GM18498 (cell line): ENCODE results near the gene MROH7.
"Not testable (repeated sequence)": the region's sequence is repeated elsewhere in the genome, so short reads cannot be mapped to it uniquely, and the experiment has no call there.

ENCODE experiments used
- ATAC-seq: cut with Tn5 transposase; IDR thresholded peaks from one replicate; pipeline ENCODE4 v1.9.1; 2021; ENCODE audit warnings: mild to moderate bottlenecking, moderate library complexity; ENCODE audit not compliant: unreplicated experiment

The MROH7 gene

DNA sequence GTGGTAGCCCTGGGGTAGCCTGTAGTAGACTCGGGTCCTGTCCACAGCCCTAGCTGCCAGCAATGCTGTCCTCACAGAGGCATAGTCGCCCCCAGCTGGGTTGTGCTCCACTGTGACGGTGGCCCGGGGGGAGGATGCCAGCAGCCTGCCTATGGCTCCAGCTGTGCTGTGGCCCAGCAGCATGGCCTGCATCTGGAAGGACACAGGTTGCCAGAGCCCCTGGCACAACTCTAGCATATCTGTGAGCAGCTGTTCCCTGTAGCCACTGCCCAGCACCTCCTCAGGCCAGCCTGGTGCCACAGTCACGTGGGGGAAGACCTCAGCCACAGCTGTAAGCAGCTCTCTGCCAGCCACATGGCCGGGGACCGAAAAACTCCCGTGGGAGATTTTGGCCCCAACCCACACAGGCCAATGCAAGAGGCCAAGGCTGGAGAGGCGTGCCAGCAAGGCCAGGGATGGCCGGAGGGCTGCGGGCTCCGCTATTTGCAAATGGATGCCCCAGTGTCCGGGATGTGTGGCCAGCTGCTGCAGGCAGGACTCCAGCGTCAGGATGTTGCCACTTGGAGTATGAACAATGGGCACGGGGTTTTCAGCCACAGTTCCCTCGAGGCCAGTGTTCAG is 32.2 kb upstream of the MROH7 start:
- no peak for ATAC-seq

DNA sequence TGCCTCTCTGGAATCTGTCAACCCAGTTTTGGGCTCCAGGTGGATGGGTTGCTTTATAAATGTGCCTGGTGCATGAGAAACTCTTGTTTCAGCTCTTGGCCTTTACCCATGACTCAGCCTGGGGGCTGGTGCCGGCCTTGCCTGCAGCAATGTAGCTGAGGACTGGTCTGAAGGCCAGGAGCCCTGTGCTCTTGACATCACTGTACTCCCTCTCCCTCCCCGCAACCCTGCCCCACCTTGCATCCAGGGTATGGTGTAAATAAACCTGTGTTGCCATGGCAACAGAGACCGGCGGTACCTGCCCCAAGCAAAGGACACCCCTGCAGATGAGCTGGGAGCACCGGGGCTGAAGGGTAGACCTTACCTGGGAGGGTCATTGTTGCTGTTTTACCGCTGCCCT is 31.5 kb upstream of the MROH7 start:
- no peak for ATAC-seq

GRCh38 chr1:54610601-54611580 is 30.7 kb upstream of the MROH7 start:
- no peak for ATAC-seq

GRCh38 chr1:54611621-54612020 is 30.0 kb upstream of the MROH7 start:
- no peak for ATAC-seq

DNA sequence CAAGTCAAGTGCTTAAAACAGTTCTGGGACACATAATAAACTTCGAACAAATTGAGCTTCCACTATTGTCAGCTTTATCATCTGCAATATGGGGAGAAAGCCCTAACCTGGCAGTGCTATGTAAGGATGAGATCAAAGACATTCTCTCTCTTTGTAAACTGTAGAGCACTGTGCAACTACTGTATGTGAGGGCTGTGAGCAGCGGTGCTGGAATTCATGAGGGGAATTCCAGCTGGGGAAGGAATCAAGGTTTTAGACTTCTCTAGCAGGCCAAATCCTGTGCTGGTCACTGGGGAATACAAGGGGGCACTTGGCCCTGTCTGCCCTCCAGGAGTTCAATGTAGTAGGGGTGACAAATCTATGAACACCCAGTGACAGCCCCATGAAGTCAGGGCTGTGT is 27.6 kb upstream of the MROH7 start:
- no peak for ATAC-seq

- no peak for ATAC-seq
Observed at GRCh38 chr1:54614563-54614962, 27.0 kb upstream of the MROH7 start.

DNA sequence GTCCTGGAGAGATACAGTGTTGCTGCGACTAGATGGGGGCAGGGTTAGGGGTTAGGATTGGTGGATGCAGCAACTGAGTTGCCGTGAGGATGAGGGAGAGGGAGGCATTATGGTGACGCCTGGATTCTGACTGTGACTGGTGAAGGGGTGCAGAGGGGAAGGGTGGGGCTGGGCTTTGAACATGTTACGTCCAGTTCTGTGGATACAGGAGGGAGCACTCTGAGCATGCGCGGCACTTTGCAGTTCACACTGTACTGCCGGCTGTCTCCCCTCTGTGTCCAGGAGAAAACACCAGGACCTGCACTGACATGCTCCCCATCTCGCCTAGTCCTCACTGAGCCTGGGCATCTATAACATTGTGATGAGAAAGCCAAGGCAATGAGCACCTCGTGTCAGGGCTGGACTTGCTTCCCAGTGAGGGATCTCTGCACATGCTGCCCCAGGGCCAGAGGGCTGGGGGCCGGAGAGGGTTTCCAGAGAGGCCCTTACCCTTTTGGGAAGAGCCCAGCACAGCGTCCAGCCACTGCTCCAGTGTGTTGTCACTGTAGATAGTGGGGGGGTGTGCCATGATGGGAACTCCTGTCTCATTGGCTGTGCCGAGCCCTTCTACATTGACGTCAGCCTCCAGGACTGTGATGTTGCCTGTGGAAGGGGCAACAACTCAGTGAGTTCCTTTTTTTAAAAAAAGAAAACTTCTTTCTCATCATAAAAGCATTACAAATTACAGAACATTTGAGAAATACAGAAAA is 25.9 kb upstream of the MROH7 start:
- ATAC-seq = no peak

- no peak for ATAC-seq
Observed at GRCh38 chr1:54619749-54620148, 21.8 kb upstream of the MROH7 start.

DNA sequence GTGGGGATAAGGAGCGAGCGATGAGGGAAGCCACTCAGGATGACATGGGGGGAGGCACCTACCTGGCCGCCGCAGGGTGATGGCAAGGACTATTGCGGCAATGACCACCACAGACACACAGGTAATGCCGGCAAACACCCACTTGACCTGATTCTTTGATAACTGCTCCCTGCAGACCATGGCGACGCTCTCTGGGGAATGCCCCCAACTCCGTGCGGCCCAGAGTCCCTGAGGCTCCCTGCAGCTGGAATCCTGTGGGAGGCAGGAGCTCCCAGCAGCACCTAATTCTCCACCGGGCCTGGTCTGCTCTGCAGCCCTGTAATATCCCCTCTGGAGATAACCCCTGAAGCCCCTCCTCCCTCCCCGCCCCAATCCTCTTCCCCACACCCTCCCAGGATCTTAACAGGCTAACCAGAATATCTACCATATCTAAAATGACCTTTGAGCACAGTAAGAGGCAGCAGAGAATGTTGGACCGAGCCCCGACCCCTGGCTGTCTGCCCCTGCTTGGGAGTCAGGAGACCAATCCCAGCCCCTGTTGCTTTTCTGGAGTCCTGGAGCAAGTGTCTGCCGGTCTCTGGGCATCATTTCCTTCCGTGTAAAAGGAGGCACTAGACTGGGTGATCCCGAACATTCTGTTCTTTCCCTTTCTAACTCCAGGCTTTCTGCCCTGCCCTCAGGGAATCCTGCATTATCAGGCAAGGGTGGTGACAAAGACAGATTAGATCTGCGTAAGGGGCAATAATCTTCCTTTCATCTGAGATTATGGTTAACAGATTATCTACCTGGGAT is 18.2 kb upstream of the MROH7 start, which contains the start of gene FAM151A:
TSS of gene FAM151A (minus strand) at position 310 of the 792 bp plus-strand sequence. CDS start at position 180, 130 bp downstream.
- ATAC-seq = no peak

DNA sequence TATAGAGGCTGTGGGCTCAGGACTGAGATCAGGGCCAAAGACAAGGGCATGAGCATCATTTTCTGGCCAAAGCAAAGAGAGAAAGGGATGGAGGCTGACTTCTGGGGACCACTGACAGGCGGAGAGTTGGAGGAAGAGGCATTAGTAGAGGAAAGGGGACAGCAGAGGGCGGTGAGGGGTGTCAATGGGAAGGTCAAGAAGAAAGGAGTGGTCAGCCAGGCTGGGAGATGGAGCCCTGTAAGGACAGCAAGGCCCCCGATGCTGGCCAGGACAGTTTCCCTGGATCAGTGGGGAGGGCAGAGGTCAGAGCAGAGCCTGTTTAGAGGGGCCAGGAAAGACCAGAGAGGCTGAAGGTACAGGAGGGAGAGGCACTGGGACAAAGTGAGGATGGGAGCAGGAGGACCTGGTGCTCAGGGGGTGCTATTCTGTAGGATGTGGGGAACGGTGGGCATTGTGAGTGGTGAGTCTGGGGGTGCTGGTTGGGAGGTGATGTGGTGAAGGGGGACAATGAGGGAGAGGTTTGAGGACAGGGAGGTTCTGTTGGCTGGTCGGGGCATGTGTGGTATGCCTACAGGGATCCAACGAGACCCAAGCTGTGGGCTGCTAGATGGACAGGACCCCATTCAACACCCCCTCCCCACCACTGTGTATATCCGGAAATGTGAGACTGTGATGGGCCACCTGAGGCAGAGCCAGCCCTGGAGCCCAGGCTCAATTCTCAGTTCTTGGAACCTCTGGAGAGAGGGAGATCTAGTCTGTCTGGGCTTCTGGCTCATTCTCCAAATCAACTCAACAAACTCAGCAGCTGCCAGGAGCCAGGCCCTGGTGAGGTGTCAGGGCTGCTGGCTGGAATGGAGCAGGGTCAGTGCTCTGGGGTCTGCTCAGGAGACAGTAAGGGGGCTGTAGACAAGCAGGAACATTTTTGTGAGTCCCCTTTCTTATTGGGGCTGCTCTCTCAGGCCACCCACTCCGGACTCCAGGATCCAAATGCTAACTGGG is 16.8 kb upstream of the MROH7 start:
- ATAC-seq = no peak

GRCh38 chr1:54627196-54627595 is 14.4 kb upstream of the MROH7 start:
- ATAC-seq = no peak

GRCh38 chr1:54635804-54636203 is 5.8 kb upstream of the MROH7 start:
- not testable (repeated sequence) for ATAC-seq

DNA sequence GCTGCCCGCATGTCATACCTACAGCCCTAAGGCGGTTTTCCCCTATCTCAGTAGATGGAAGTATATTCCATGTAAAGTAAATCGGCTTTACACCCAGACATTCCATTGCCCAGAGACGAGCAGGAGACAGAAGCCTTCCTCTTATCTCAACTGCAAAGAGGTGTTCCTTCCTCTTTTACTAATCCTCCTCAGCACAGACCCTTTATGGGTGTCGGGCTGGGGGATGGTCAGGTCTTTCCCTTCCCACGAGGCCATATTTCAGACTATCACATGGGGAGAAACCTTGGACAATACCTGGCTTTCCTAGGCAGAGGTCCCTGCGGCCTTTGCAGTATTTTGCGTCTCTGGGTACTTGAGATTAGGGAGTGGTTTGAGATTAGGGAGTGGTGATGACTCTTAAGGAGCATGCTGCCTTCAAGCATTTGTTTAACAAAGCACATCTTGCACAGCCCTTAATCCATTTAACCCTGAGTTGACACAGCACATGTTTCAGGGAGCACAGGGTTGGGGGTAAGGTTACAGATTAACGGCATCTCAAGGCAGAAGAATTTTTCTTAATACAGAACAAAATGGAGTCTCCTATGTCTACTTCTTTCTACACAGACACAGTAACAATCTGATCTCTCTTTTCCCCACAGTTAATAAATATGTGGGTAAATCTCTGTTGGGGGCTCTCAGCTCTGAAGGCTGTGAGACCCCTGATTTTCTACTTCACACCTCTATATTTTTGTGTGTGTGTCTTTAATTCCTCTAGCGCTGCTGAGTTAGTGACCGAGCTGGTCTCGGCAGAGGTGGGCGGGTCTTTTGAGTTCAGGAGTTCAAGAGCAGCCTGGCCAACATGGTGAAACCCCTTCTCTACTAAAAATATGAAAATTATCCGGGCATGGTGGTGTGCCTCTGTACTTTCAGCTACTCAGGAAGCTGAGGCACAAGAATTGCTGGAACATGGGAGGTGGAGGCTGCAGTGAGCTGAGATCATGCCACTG is 4.8 kb upstream of the MROH7 start:
- not testable (repeated sequence) for ATAC-seq

GRCh38 chr1:54640361-54640760 is 1.2 kb upstream of the MROH7 start:
- ATAC-seq = no peak

GRCh38 chr1:54643736-54644135 is 2.1 kb downstream of the MROH7 start:
- no peak for ATAC-seq

DNA sequence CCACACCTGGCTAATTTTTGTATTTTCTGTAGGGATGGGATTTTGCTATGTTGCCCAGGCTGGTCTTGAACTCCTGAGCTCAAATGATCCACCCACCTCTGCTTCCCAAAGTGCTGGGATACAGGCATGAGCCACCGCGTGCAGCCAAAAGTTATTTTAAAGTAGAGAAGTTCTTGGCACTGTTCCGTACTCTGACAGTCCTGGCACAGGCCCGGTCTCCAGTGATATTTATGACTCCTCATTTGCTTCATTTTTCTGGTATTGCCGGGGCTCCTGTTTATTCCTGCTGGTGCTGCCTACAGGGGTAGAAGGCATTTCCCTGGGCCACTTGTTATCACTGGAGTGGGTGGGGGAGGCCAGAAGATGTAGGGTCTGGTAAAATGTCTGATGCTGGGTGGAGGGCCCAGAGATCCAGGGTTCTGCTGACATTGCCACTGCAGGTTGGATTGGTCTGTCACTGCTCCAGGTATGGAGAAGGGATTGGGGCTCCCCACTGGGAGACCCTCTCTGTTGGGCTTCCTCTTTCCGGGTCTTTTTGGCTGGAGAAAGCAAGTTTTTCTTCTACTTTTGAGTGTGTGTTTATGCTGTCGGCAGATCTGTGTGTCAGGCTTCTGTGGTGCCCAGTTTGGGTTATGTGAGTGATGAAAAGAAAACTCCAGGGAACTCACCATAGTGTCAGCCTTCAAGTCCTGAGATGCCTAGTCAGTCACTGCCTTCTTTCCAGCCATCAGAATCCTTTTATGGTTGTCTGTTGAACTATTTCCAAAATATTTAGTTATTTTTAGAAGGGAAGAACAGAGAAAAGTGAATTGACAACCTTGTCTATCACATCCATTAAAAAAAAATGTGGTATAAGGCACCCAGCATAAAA is 4.5 kb downstream of the MROH7 start:
- ATAC-seq = no peak
